H1 (cell line): ENCODE results near the gene COMMD1. TPM values are rescaled to one million over a fixed set of nuclear protein-coding genes. Genes with fewer than 3 reads are reported as not detected.

ENCODE experiments used
- CTCF ChIA-PET: fragments of 300-600 bp; sonication (Branson Sonifier 250); formaldehyde crosslinking; loops from one replicate; lab custom pipeline; 2021; ENCODE audit not compliant: partially characterized antibody; lab: Charles Lee
- POLR2A ChIA-PET: fragments of 300-600 bp; sonication (Branson Sonifier 250); formaldehyde crosslinking; loops from one replicate; lab custom pipeline; 2021; ENCODE audit warnings: inconsistent platforms; ENCODE audit not compliant: partially characterized antibody; lab: Charles Lee
- DNase-seq, 2 experiments: peaks; one replicate each; pipeline versions ENCODE4 v3.0.0 to v3.0.0-alpha.2; 2010 to 2022; ENCODE audit warnings: low spot score in 2 of 2, low read depth in 1 of 2, mixed read lengths in 1 of 2
- FAIRE-seq: peaks from 2 replicates; lab custom pipeline; 2011; peaks lifted over from hg19 to GRCh38; lab: Jason Lieb, UNC
- H2AFZ ChIP-seq: 2 replicates; pipeline ENCODE4 v1.8.1; 2012; ENCODE audit warnings: low read length, inconsistent platforms
- H2AK5ac ChIP-seq: 2 replicates; pipeline ENCODE4 v1.6.1; 2013; ENCODE audit warnings: low read depth, low read length
- H2BK120ac ChIP-seq: replicated peaks from 2 replicates; pipeline ENCODE3; 2013; ENCODE audit warnings: low read depth, low read length, inconsistent platforms
- H2BK12ac ChIP-seq: 2 replicates; pipeline ENCODE4 v1.6.1; 2013; ENCODE audit warnings: low read depth, low read length
- H2BK15ac ChIP-seq: 2 replicates; pipeline ENCODE4 v1.6.1; 2013; ENCODE audit warnings: low read length
- H2BK20ac ChIP-seq: 2 replicates; pipeline ENCODE4 v1.6.1; 2013; ENCODE audit warnings: low read length
- H2BK5ac ChIP-seq: 2 replicates; pipeline ENCODE4 v1.6.1; 2013; ENCODE audit warnings: low read depth, low read length
- H3K14ac ChIP-seq: 2 replicates; pipeline ENCODE4 v1.6.1; 2013; ENCODE audit warnings: inconsistent platforms; ENCODE audit not compliant: insufficient read length
- H3K18ac ChIP-seq: 2 replicates; pipeline ENCODE4 v1.6.1; 2013; ENCODE audit warnings: low read length; ENCODE audit errors: extremely low read depth
- H3K23ac ChIP-seq: 2 replicates; pipeline ENCODE4 v1.6.1; 2013; ENCODE audit warnings: inconsistent platforms; ENCODE audit not compliant: insufficient read length
- H3K23me2 ChIP-seq: 2 replicates; pipeline ENCODE4 v1.6.1; 2013; ENCODE audit warnings: low read depth, low read length
- H3K27ac ChIP-seq: 2 replicates; pipeline ENCODE4 v1.6.1; 2011; ENCODE audit warnings: low read depth, low read length, inconsistent platforms
- H3K27me3 ChIP-seq, 4 experiments: replicated peaks in 1 of 4; 1 replicate in 1 of 4; 2 replicates in 3 of 4; pipeline versions ENCODE4 v1.6.1 to v1.8.1; 2011 to 2013; ENCODE audit warnings: low read length in 3 of 4, mild to moderate bottlenecking in 3 of 4, inconsistent platforms in 2 of 4, mixed read lengths in 2 of 4, moderate library complexity in 1 of 4; ENCODE audit not compliant: control insufficient read depth in 3 of 4, insufficient read depth in 3 of 4; ENCODE audit errors: extremely low read depth in 1 of 4
- H3K36me3 ChIP-seq, 4 experiments: 2 replicates each; pipeline versions ENCODE4 v1.6.1 to v1.8.1; 2011 to 2013; ENCODE audit warnings: mild to moderate bottlenecking in 4 of 4, low read length in 3 of 4, moderate library complexity in 2 of 4, control low read depth in 1 of 4, inconsistent platforms in 1 of 4; ENCODE audit not compliant: insufficient read depth in 4 of 4, control insufficient read depth in 2 of 4
- H3K4ac ChIP-seq: replicated peaks from 2 replicates; pipeline ENCODE3; 2013; ENCODE audit warnings: low read length, low read depth, mixed read lengths, inconsistent platforms; ENCODE audit not compliant: insufficient read length
- H3K4me1 ChIP-seq, 4 experiments: replicated peaks in 1 of 4; 1 replicate in 1 of 4; 2 replicates in 3 of 4; pipeline versions ENCODE4 v1.6.1 to v1.8.1; 2011 to 2013; ENCODE audit warnings: low read length in 3 of 4, inconsistent platforms in 2 of 4, mixed read lengths in 1 of 4; ENCODE audit not compliant: insufficient read depth in 4 of 4, control insufficient read depth in 3 of 4
- H3K4me2 ChIP-seq, 2 experiments: 2 replicates each; pipeline versions ENCODE4 v1.6.1 to v1.8.1; 2011 to 2013; ENCODE audit warnings: low read depth in 2 of 2, low read length in 2 of 2, control low read depth in 1 of 2, inconsistent platforms in 1 of 2, mild to moderate bottlenecking in 1 of 2; ENCODE audit not compliant: insufficient read depth in 1 of 2
- H3K4me3 ChIP-seq, 4 experiments: fragments of 200-600, 300-600 bp in 1 of 4; sonication (generic), shearing (Covaris generic), sonication (Bioruptor Twin) in 1 of 4; 2 replicates each; pipeline versions ENCODE4 v1.5.1 to v1.8.1; 2011 to 2016; ENCODE audit warnings: low read length in 4 of 4, low read depth in 3 of 4, control low read depth in 2 of 4, inconsistent platforms in 2 of 4, mild to moderate bottlenecking in 2 of 4, mixed read lengths in 1 of 4, moderate library complexity in 1 of 4; ENCODE audit not compliant: insufficient read depth in 2 of 4; ENCODE audit errors: extremely low read depth in 1 of 4
- H3K56ac ChIP-seq: replicated peaks from 2 replicates; pipeline ENCODE3; 2013; ENCODE audit warnings: low read depth, mild to moderate bottlenecking, mixed read lengths, low read length, inconsistent platforms; ENCODE audit not compliant: insufficient read length
- H3K79me1 ChIP-seq: 2 replicates; pipeline ENCODE4 v1.6.1; 2013; ENCODE audit warnings: low read depth, low read length, control low read depth
- H3K79me2 ChIP-seq, 2 experiments: 2 replicates each; pipeline versions ENCODE4 v1.6.1 to v1.8.1; 2012 to 2013; ENCODE audit warnings: low read length in 2 of 2, mild to moderate bottlenecking in 2 of 2, inconsistent platforms in 1 of 2; ENCODE audit not compliant: insufficient read depth in 2 of 2, control insufficient read depth in 1 of 2
- H3K9ac ChIP-seq, 4 experiments: replicated peaks in 1 of 4; 1 replicate in 1 of 4; 2 replicates in 3 of 4; pipeline versions ENCODE4 v1.6.1 to v1.8.1; 2011 to 2013; ENCODE audit warnings: low read depth in 3 of 4, low read length in 3 of 4, control low read depth in 2 of 4, mild to moderate bottlenecking in 2 of 4, moderate library complexity in 2 of 4, inconsistent platforms in 1 of 4; ENCODE audit errors: extremely low read depth in 1 of 4
- H3K9me3 ChIP-seq, 2 experiments: 2 replicates each; pipeline versions ENCODE4 v1.6.1 to v1.8.1; 2012 to 2013; ENCODE audit warnings: mild to moderate bottlenecking in 2 of 2, moderate library complexity in 2 of 2, control low read depth in 1 of 2, inconsistent platforms in 1 of 2, low read depth in 1 of 2, low read length in 1 of 2, mixed read lengths in 1 of 2; ENCODE audit not compliant: insufficient read depth in 2 of 2
- H4K20me1 ChIP-seq, 2 experiments: replicated peaks in 1 of 2; 2 replicates each; pipeline versions ENCODE3 to v1.8.1; 2011 to 2013; ENCODE audit warnings: inconsistent platforms in 2 of 2, low read length in 2 of 2, mild to moderate bottlenecking in 1 of 2; ENCODE audit not compliant: insufficient read depth in 2 of 2, control insufficient read depth in 1 of 2
- H4K5ac ChIP-seq: 2 replicates; pipeline ENCODE4 v1.6.1; 2013; ENCODE audit warnings: low read length, low read depth, mixed read lengths, inconsistent platforms; ENCODE audit not compliant: insufficient read length
- H4K8ac ChIP-seq: 2 replicates; pipeline ENCODE4 v1.8.0; 2013; ENCODE audit warnings: mild to moderate bottlenecking, moderate library complexity, low read length, inconsistent platforms; ENCODE audit not compliant: insufficient read depth; ENCODE audit errors: extremely low read depth
- H4K91ac ChIP-seq: replicated peaks from 2 replicates; pipeline ENCODE3; 2013; ENCODE audit warnings: low read length, mixed read lengths, inconsistent platforms; ENCODE audit not compliant: insufficient read length
- KDM1A ChIP-seq: fragments of 200-600, 300-600 bp; sonication (generic); IDR thresholded peaks from 2 replicates; pipeline ENCODE4 v1.7.1; 2016; ENCODE audit warnings: mild to moderate bottlenecking, low read length, borderline replicate concordance
- MAFK ChIP-seq: IDR thresholded peaks from 2 replicates; pipeline ENCODE4 v1.6.1; 2012; ENCODE audit warnings: low read depth, mild to moderate bottlenecking, improper control_type of control experiment, low read length
- SIN3A ChIP-seq, 2 experiments: IDR thresholded peaks in 1 of 2; conservative IDR thresholded peaks in 1 of 2; 2 replicates each; pipeline ENCODE4 v1.6.1; 2011 to 2012; ENCODE audit warnings: low read length in 2 of 2, improper control_type of control experiment in 1 of 2, low read depth in 1 of 2, mild to moderate bottlenecking in 1 of 2
- SIX5 ChIP-seq: IDR thresholded peaks from 2 replicates; pipeline ENCODE4 v1.6.1; 2011; ENCODE audit warnings: mild to moderate bottlenecking, low read depth, low read length
- WGBS, 2 experiments: shearing (Covaris generic) in 1 of 2; methylation state at CpG; one replicate each; pipeline versions ENCODE4 v1.1.6 to v1.1.7; 2013 to 2015; ENCODE audit warnings: low lambda C conversion rate in 2 of 2, mixed read lengths in 2 of 2, inconsistent platforms in 1 of 2, low coverage in 1 of 2, missing lambda C conversion rate in 1 of 2; ENCODE audit not compliant: insufficient replicate concordance in 2 of 2, insufficient coverage in 1 of 2, insufficient read length in 1 of 2; ENCODE audit errors: extremely low coverage in 1 of 2, missing lambda C conversion rate in 1 of 2; 5-methylcytosine and 5-hydroxymethylcytosine counted together
- polyA plus RNA-seq, 7 experiments: library from polyadenylated mRNA; depleted of rRNA in 3 of 7; stranded (reverse) in 5 of 7; unstranded in 2 of 7; fragments of >200 nt in 5 of 7; fragments of 200-250 nt in 2 of 7; gene quantifications; 1 replicate in 5 of 7; 2 replicates in 1 of 7; 4 replicates in 1 of 7; pipeline versions ENCODE4 v1.2.1 to v1.2.3, GENCODE V29; 2011 to 2013; ENCODE audit warnings: missing spikeins in 2 of 7, mixed read lengths in 2 of 7
- total RNA-seq: library from RNA; stranded (reverse); fragmentation: NEBNext Ultra II Directional; extraction: Animal tissue kit (Norgen Biotek cat#: 25700); gene quantifications from 2 replicates; pipeline ENCODE4 v1.2.1, GENCODE V29; 2021
- TF ChIP-seq, protein P1 (sequence below): IDR thresholded peaks from 2 replicates; pipeline ENCODE4 v1.6.1; 2012; ENCODE audit warnings: low read length, inconsistent platforms

Gene COMMD1
- total and polyA plus RNA-seq, 2 of the 8 experiments (the other 6 are each of a cell fraction or from before 2014, with no cell fraction given): 23.5 to 28.3 TPM

DNA sequence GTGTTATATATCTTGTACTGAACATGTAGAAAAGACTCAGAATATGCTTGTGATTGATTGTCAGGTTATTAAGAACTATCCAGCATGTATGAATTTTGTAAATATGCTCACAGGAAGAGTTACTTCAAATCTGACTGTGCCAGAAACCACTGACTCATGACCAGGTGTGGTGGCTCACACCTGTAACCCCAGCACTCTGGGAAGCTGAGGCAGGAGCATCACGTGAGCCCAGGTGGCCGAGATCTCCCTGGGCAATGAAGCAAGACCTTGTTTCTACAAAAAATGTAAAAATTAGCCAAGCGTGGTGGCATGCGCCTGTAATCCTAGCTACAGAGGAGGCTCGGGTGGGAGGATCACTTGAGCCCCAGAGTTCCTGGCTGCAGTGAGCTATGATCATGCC is 126.6 kb downstream of the COMMD1 start:
- no peak overlapping the region for H2BK5ac ChIP-seq
- H3K9me3 ChIP-seq: no peaks in the 10 kb centered on the region
- no peaks in the 10 kb centered on the region for H4K20me1 ChIP-seq
- no peak overlapping the region for H4K91ac ChIP-seq
- ChIA-PET CTCF (interaction anchor here (0.6 to 1.4 kb wide), 6 partner anchors 23 to 268 kb away, joined by 3 to 4 read pairs (median 3); no protein-coding TSS in a partner anchor), POLR2A (interaction anchor here (0.6 kb wide), 1 partner anchor 17 kb away, joined by 3 read pairs; no protein-coding TSS in a partner anchor)
- H2BK15ac ChIP-seq: no peak overlapping the region
- H3K27me3 ChIP-seq: no peaks in the 10 kb centered on the region
- H2BK120ac ChIP-seq: no peak overlapping the region
- TF ChIP-seq SIX5 (no peak), SIN3A (conservative IDR thresholded peaks at IDR 0.05 in 1 of 2, IDR thresholded peaks at IDR 0.05 in 1 of 2; ENCODE audit: low read depth in 1 of 2, low read length in 2 of 2) (no peak), KDM1A (no peak), MAFK (no peak)
- TF ChIP-seq, protein P1, sequence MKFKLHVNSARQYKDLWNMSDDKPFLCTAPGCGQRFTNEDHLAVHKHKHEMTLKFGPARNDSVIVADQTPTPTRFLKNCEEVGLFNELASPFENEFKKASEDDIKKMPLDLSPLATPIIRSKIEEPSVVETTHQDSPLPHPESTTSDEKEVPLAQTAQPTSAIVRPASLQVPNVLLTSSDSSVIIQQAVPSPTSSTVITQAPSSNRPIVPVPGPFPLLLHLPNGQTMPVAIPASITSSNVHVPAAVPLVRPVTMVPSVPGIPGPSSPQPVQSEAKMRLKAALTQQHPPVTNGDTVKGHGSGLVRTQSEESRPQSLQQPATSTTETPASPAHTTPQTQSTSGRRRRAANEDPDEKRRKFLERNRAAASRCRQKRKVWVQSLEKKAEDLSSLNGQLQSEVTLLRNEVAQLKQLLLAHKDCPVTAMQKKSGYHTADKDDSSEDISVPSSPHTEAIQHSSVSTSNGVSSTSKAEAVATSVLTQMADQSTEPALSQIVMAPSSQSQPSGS: no peak
- H3K23me2 ChIP-seq: no peaks in the 10 kb centered on the region
- H2BK20ac ChIP-seq: no peak overlapping the region
- H3K79me1 ChIP-seq: no peaks in the 10 kb centered on the region
- no peak overlapping the region for H2AFZ ChIP-seq
- H3K14ac ChIP-seq: no peak overlapping the region
- no peak overlapping the region for H2AK5ac ChIP-seq
- no peak overlapping the region for H3K18ac ChIP-seq
- no peak overlapping the region; the same call in 1 of the 2 replicates for H4K8ac ChIP-seq
- H3K79me2 ChIP-seq: no peaks in the 10 kb centered on the region
- H4K5ac ChIP-seq: no peak overlapping the region
- no peak overlapping the region for H3K4ac ChIP-seq
- peaks cover 0 to 2% (median 0%) of the 10 kb centered on the region in 4 experiments; a peak in 1 of 7 replicates for H3K4me1 ChIP-seq
- H3K27ac ChIP-seq: no peak overlapping the region
- WGBS, 2 experiments: 88% methylated on average over 5 of the region's 5 CpGs; no CpG with 5 or more reads in 1 of the 2 experiments
- H3K9ac ChIP-seq: no peak overlapping the region
- DNase-seq: no peak
- no peak overlapping the region; the same call in 1 of the 2 replicates for H2BK12ac ChIP-seq
- no peak overlapping the region for H3K56ac ChIP-seq
- H3K23ac ChIP-seq: no peak overlapping the region
- H3K4me3 ChIP-seq: no peak overlapping the region
- no peak for FAIRE-seq
- H3K36me3 ChIP-seq: no peaks in the 10 kb centered on the region
- no peak overlapping the region for H3K4me2 ChIP-seq
